Measurements from ENCODE around the gene SLX4.
"Not testable (repeated sequence)": the region's sequence is repeated elsewhere in the genome, so short reads cannot be mapped to it uniquely, and the experiment has no call there.

Gene SLX4

DNA sequence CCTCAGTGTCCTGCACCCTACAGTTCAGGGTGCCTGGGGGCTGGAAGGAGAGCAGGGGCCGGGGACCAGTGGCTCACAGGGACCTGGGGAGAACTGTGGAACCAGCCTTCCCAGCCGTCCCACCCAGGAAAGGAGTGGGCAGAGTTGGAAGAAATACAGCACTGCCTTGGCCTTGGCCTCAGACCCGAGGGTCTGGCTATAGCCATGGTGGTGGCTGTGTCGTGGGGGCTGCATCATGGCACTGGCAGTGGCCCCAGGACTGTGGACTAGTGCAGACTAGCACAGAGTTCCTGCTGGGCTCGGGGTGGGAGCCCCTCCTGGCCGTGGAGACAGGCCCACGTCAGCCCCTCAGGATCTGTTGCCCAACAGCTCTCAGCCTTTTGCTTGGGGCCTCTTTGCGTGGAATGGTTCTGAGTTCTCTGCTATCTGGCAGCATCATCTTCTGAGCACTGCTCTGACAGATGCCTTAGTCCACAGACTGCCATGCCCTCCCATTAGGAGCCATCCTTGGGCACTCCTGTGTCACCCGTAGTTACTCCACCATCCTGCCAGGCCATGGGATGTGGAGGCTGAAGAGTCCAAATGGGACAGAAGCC lies 30.5 kb upstream of the SLX4 start:
- DNase-seq: no peak

DNA sequence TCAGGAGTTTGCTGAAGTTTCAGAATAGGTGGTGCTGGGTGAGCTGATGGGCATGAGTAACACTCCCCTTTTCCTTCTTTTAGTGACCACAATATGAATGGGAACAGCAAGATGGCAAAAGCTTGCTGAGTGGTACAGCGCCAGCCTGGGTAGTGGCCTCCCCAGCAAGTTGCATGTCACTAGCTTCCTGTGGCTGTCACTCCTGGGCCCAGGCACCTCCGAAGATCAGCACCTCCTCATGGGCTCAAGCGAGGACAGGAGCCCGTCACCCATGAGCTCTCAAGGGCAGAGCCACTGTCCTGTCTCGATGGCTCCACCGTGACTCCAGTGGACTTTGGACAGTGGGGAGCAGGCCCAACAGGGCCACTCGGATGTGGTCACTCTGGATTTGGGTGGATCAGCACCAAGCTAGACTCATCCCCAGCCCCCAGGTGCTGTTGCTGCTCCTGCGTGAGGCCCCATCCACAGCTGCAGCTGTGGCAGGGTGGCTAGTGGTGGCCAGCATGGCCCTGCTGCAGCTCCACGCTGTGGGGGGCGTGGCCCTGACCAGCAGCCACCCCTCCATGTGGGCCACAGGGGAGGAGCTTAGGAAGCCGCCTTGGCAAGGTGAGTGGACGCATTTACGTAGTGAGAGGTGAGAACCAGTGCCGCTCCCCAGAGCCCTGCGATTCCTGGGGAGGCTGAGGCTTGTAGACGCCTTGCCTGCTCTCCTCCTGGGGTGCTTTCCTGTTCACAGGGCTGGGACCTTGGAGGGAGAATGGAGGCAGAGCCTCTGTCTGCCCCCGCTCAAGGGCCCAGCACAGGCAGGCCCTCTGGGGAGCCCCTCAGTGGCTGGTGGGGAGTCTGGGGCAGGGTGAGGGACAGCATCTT lies 29.5 kb upstream of the SLX4 start:
- no peak for DNase-seq

DNA sequence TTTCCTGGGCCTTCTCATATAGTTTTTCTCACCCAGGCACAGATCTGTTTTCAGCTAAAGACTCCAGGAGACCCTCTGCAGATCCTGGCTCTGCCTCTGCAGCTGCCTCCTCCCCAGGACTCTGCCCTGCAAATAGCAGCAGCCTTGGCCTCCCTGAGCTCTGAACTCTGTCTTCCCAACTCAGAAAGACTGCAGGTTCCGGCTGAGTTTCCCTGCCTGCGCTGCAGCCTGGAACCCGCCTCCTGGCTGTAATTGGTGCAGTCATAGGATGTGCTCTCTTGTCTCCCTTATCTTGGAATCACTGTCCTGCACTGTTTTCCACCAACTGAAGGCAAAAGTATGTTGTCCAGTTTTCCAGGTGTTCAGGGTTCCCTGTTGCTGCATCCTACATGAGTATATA lies 28.8 kb upstream of the SLX4 start:
- no peak for DNase-seq

DNA sequence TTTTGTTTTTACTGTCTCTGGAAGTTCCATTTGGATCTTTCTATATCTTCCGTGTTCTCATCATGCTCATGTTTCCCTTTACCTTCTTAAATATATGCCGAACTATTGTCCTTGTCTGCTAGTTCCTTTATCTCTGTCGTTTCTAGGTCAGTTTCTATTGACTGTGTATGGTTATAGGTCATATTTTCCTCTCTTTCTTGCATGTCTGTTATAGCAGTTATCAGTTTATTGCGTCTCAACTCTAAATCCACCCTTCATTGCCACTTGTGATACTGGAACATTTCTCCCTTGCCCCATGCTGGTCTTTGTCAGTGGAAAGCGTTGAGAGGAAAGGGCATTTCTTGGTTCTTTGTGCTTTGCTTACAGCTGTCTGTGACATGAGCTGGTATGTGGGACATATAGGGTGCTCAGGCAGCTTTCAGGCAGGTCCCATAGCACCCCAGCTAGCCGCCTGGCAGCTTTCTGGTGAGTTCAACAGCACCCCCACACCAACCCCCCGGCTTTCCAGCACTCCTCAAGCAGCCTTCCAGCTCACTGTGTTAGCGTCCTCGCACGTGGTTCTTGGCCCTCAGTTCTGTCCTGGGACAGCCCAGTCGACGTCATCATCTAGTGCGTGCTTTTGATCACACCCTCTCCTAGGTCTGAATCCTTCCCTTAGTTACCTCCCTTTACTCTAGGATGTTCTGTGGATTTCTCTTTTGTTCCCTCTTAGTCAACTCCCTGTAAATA lies 27.7 kb upstream of the SLX4 start:
- DNase-seq: no peak

DNA sequence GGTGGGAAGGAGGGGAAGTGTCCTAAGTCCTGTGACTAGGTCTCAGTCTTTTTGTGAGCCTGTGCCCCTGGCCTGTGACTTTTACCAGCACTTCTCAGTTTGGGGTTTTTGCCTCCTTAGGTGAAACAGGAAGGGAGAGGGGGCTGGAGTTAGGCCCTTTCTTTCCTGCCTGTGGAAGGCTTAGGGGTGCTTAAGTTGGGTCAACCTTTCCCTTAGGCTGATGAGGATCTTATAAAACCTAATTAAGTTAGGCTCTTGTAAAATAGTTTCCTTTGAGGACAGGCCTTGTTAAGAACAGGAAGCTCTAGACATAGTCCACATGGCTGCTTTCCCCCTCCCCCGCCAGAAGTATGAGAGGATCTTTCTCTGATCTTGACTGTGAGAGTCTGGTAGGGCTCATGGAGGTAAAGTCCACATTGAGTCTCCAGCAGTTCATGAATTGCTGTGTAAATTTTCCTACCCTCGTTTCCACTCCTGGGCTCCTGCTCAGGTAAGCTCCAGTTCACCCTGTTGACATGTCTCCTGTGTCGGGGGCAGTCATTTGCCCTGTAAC lies 26.0 kb upstream of the SLX4 start:
- DNase-seq: no peak

DNA sequence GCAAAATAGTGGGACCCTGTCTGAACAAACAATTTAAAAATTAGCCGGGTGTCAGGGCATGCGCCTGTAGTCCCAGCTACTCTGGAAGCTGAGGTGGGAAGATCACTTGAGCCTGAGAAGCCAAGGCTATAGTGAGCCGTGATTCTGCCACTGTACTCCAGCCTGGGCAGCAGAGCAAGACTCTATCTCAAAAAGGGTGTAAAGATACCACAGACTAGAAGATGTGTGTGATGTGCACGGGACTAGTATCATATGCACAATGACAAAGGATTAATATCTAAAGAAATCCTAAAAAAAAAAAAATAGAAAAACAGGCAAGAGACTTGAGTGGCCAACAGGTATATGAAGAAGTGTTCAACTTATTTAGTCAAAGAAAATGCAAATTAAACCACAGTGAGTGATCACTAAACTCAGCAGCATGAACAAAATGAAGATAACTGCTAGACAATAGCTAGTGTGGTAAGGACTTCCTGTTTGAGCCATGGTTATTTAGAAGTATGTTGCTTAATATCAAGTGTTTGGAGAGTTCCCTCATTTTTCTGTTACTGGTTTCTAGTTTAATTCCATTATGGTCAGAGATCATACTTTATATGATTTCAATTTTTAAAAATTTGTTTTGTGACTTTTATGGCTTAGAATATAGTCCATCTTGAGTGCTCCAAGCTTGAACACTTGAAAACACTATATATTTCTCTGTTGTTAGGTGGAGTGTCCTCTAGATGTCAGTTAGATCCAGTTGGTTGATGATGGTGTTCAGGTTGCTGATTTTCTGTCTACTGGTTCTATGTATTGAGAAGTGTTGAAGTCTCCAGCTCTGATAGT lies 14.7 kb upstream of the SLX4 start:
- no peak for DNase-seq

DNA sequence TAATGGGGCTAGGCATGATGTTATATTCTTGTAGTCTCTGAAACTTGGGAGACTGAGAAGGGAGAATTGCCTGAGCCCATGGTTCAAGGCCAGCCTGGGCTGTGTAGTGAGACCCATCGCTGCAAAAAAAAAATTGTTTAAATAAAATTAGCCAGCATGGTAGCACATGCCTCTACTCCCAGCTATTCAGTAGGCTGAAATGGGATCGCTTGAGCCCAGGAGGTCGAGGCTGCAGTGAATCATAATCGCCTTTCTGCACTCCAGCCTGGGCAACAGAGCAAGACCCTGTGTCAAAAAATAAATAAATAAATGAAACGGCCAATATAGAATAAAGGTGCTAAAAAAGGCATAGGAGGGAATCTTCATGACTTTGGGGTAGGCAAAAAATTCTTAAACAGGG lies 13.9 kb upstream of the SLX4 start:
- no peak for DNase-seq

DNA sequence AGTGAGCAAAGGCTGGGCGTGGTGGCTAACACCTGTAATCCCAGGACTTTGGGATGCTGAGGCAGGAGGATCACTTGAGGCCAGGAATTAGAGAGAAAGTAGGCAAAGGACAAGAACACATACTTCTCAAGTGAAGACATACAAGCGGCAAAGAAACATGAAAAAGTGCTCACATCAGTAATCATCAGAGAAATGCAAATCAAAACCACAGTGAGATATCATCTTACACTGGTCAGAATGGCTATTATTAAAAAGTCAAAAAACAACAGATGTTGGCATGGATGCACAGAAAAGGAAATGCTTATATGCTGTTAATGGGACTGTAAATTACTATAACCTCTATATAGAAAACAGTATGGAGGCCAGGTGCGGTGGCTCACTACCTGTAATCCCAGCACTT lies 12.2 kb upstream of the SLX4 start:
- DNase-seq: no peak

DNA sequence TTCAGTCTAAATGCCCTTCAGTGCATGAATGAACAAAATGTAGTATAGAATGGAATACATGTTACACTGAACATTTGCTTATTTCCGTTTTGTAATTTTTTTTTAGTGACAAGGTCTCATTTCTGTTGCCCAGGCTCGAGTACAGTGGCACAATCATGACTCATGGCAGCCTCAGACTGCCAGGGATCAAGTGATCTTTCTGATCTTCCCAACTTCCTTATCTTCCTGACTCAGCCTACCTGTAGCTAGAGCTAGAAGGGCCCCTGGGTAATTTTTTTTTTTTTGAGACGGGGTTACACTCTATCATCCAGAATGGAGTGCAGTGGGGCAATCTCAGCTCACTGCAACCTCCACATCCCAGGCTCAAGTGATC lies 7.3 kb upstream of the SLX4 start:
- no peak for DNase-seq

DNA sequence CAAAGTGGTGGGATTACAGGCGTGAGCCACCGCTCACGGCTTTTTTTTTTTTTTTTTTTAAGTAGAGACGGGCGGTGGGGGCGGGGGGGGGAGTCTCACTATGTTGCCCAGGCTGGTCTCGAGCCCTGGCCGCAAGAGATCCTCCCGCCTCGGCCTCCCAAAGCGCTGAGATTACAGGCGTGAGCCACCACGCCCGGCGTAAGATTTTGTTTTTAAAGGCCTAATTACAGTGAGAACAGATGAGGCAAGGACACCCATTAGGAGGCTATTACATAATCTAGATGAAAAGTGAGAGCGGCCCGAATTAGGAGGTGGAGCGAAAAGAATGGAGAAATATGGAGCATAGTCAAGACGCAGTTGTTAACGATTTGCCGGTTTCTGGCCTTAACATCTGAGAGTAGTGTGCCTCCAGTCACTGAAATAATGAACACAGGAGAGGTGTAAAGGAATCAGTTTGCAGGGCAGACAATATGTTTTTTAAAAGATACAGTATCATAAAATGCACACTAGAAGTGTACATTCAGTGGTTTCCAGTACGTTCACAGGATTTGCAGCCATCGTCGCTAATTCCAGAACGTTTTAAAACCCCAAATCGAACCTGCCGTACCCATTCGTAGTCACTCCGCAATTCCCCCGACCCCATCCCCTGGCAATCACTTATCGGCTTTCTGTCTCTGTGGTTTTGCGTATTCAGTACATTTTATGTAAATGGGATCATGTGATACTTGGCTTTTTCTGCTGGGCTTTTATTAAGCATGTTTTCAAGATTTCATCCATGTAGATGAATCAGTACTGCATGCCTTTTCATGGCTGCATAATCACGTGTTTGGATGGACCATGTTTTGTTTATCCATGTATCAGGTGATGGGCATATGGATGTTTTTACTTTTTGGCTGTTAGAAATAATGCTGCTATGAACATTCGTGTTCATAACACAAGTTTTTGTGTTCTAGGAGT lies 1.4 kb upstream of the SLX4 start:
- no peak for DNase-seq

DNA sequence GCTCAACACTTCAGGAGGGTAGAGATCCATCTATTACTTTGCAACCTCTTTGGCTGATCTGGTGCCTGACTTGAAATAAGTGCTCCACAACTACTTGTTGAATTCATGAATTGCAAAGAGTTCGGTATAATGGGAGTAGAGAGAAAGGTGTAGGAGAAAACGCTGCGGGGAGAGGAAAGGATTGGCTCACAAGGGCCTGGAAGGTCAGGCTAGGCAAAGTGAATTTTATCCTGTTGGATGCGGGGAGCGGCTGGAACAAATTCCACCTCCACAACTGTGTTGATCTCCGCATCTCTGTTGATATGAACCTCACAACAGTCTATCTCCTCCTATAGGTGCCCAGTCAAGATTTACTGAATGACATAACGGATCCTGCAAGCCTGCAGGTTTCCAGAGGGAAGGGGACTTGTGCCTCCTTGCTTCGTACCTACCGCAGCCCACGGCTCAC lies 684 bp downstream of the SLX4 start:
- no peak for DNase-seq

DNA sequence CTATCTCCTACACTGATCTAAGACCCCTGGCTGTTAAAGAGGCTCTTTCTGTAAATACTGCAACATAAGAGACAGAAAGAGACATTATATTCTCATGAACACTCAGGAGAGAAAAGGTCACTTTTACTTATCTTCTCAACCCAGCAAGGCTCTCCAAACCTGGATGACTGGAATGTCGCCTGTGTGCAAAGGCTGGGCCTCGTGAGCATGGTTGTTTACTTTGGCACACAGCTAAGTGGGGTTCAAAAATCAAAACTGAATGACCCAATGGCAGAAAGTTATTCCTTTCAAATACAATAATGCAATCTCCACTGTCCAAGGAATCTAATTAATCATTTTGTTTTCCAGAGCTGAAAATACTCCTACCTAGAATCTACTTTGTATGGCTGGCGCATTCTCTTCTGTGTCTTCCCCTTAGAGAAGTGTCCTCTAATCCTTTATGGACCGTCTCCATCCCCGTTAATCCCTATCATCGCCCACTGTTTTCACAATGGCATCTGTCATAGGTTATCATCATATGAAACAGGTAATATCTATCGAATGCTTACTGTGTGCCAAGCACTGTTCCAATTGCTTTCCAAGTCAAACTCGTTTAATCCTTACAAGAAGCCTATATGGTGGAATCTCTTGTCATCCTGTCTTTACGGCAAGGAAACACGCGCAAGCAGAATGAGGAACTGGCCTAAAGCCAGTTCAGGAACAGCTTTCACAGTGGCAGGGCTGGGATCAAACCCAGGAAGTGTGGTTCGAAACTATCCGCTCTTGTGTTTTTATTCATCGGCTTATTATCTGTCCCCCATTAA lies 1.3 kb downstream of the SLX4 start:
- no peak for DNase-seq

DNA sequence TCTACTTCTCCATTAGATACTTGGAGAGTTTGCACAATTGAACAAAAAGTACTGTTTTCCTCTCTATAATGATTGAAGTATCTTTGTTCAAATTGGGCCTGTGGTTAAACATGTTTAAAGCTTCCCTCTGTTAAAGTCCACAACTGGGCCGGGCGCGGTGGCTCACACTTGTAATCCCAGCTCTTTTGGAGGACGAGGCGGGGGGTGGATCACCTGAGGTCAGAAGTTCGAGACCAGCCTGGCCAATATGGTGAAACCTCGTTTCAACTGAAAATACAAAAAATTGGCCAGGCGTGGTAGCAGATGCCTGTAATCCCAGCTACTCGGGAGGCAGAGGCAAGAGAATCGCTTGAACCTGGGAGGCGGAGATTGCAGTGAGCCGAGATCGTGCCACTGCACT lies 2.4 kb downstream of the SLX4 start:
- not testable (repeated sequence) for DNase-seq

DNA sequence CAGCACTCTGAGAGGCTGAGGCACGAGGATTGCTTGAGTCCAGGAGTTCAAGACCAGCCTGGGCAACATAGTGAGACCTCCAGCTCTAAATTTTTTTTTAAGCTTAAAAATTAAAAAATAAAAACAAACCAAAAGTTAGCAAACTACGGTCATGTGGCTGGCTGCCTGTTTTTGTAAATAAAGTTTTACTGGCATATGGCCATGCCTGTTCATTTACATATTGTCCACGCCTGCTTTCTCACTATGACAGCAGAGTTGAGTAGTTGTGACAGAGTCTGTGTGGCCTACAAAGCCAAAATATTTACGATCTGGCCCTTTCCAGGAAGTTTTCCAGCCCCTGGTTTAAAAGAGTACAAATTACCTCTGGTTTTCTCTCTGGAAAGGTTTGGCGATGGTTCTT lies 3.3 kb downstream of the SLX4 start:
- DNase-seq: no peak

DNA sequence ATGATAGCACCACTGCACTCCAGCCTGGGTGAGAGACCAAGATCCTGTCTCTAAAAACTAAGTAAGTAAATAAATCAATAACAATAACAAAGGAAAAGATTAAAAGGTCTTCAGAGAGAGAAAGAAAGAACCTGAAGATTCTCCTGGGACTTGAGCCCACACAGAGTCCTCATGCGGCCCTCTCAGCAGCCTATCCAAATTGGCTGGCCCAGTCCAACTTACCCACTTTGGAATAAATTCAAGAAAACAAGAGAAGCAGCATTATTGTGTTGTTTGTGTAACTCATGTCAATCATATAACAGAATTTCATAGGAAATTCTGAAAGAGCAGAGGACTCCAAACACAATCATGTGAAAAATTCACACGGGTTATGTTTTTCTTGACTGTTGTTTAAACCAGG lies 3.8 kb downstream of the SLX4 start:
- DNase-seq: no peak

DNA sequence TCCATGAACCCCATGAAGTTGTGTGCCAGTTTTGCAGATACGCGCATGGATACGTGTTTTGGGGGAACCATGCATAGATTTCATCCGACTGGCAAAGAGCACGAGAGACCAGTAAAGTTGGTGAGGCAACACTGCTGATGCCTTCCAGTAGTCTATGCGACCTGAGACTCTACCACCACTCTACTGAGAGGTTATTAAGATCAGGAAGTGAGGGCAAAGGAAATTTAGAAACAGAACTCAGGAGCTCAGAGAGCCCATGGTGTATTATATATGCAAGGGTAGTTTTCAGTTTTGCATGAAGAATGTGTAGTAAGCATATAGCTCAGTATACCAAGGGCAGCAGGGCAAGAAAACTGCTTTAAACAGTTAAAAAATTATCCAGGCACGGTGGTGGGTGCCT lies 4.2 kb downstream of the SLX4 start:
- no peak for DNase-seq

DNA sequence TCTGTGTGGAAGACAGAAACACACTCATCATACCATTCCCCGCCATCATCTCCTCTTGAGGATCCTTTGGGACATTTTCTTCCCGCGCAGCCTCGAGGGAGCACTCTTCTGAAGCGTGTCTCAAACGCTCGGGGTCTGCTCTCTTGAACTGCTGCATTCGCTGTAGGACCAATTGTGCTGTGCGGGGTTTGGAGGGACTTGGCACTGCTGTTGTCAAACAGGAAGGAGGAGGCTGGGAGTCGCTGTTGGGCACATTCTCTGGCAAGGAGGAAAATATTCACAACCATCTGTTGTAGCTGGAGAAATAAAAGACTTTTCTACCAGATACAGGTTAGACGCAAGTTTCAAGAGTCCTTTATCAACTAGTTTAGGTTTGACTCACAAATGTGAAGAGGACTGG lies 5.0 kb downstream of the SLX4 start:
- DNase-seq: no peak

DNA sequence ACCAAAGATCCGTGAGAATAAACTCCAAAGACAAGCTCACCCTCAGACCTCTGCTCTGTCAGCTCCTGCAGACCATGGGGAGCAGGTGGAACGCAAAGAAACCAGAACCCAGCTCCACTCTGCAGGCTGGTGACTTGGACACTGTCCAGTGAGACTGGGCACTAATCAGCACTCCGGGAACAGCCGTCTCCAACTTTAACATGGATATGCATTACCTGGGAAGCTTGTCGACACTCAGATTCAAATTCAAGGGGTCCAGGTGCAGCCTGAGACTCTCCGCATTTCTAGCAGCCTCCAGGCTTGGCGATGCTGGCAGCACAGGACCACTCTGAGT lies 9.1 kb downstream of the SLX4 start:
- no peak for DNase-seq

DNA sequence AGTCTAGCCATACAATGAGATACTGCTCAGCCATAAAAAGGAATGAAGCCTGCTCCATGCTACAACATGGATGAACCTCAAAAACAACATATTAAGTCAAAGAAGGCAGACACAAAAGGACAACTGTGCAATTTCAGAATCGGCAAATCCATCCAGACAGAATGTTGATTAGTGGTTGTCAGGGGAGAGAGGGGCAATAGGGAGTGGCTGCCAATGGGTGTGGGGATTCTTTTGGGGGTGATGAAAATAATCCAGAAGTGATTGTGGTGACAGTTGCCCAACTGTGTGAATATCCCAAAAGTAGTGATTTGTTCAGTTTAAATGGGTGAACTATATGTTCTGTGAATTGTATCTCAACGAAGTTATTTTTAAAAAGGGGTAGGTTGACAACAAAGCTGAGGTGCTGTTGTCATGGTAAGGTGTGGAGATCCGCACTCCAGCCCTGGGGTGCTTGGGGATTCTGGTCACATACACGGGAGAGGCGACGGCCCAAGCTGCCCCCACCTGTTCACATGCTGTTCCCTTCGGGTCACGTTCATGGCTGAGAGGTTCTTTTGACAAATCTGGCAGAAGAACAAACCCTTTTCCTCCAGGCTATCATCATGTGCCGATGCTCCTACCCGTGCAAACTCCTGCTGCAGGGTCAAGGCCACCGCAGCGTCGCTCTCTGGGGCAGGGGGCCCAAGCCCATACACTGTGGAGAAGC lies 9.6 kb downstream of the SLX4 start:
- no peak for DNase-seq

DNA sequence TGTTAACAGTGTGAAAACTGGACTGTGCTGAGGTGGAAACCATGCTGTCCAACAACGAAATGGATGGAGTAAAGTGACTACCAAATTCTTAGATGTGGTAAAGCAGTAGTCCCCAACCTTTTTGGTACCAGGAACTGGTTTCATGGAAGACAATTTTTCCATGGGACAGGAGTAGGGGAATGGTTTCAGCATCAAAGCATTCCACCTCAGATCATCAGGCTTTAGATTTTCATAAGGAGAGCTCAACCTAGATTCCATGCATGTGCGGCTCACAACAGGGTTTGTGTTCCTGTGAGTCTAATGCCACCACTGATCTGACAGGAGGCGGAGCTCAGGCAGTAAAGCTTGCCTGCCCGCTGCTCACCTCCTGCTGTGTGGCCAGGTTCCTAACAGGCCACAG lies 11.5 kb downstream of the SLX4 start:
- DNase-seq: no peak

All from NCI-H1092 (cell line).